PC-3 (cell line): ENCODE results near the gene KIF18B. TPM values are rescaled to one million over a fixed set of nuclear protein-coding genes. Genes with fewer than 3 reads are reported as not detected.

Experiments used
- ATAC-seq: fragments of 200-7000 bp; cut with Tn5 transposase; 2 replicates; pipeline ENCODE4 v1.9.1; 2020; ENCODE audit warnings: mild to moderate bottlenecking, moderate library complexity
- BruUV-seq: library from RNA; stranded (reverse); fragments of 400-500 nt; replicated peaks from 2 replicates; lab custom pipeline; 2021; lab: Mats Ljungman, UMichigan
- CTCF ChIA-PET: fragments of 300-600 bp; sonication (Branson Sonifier 250); formaldehyde crosslinking; loops from one replicate; lab custom pipeline; 2022; ENCODE audit warnings: antibody characterized with exemption; lab: Charles Lee
- POLR2A ChIA-PET: fragments of 300-600 bp; sonication (Branson Sonifier 250); formaldehyde crosslinking; loops from one replicate; lab custom pipeline; 2022; ENCODE audit warnings: antibody characterized with exemption; ENCODE audit not compliant: unreplicated experiment; lab: Charles Lee
- DNase-seq: peaks from one replicate; pipeline ENCODE4 v3.0.0-alpha.2; 2015
- H2AFZ ChIP-seq: fragments of 300-600 bp; sonication (generic); 2 replicates; pipeline ENCODE4 v1.6.0; 2016; ENCODE audit warnings: antibody characterized with exemption, low read length
- H3F3A ChIP-seq: fragments of 300-600 bp; sonication (generic); one replicate; pipeline ENCODE4 v1.6.0; 2017; ENCODE audit warnings: antibody characterized with exemption, low read length, control low read depth, mild to moderate bottlenecking; ENCODE audit not compliant: unreplicated experiment
- H3K27ac ChIP-seq: fragments of 300-600 bp; sonication (generic); 2 replicates; pipeline ENCODE4 v1.5.1; 2016; ENCODE audit warnings: mild to moderate bottlenecking, low read length
- H3K27me3 ChIP-seq: fragments of 300-600 bp; sonication (generic); 2 replicates; pipeline ENCODE4 v1.6.1; 2016; ENCODE audit warnings: low read length, mixed read lengths
- H3K36me3 ChIP-seq: fragments of 300-600 bp; sonication (generic); 2 replicates; pipeline ENCODE4 v1.6.1; 2016; ENCODE audit warnings: low read depth, mixed run types, low read length, mixed read lengths
- H3K4me1 ChIP-seq: fragments of 300-600 bp; sonication (generic); 2 replicates; pipeline ENCODE4 v1.5.1; 2016; ENCODE audit warnings: low read length; ENCODE audit not compliant: insufficient read depth
- H3K4me2 ChIP-seq: fragments of 300-600 bp; sonication (generic); 2 replicates; pipeline ENCODE4 v1.6.0; 2016; ENCODE audit warnings: low read length
- H3K4me3 ChIP-seq: fragments of 300-600 bp; sonication (generic); 2 replicates; pipeline ENCODE4 v1.5.1; 2016; ENCODE audit warnings: mild to moderate bottlenecking, low read length, mixed read lengths
- H3K79me2 ChIP-seq: fragments of 300-600 bp; sonication (generic); 2 replicates; pipeline ENCODE4 v1.6.1; 2017; ENCODE audit warnings: low read length, mixed read lengths
- H3K9ac ChIP-seq: fragments of 300-600 bp; sonication (generic); 2 replicates; pipeline ENCODE4 v1.6.0; 2016; ENCODE audit warnings: mild to moderate bottlenecking, low read length
- H3K9me2 ChIP-seq: fragments of 300-600 bp; sonication (generic); replicated peaks from 2 replicates; pipeline ENCODE4 v1.6.1; 2016; ENCODE audit warnings: mixed run types, low read length, mixed read lengths
- H3K9me3 ChIP-seq: fragments of 300-600 bp; sonication (generic); 2 replicates; pipeline ENCODE4 v1.6.1; 2016; ENCODE audit warnings: low read length, mixed read lengths
- H4K20me1 ChIP-seq: fragments of 300-600 bp; sonication (generic); 2 replicates; pipeline ENCODE4 v1.6.1; 2016; ENCODE audit warnings: low read length, mixed read lengths
- CTCF ChIP-seq: fragments of 300-600 bp; sonication (generic); conservative IDR thresholded peaks from 2 replicates; pipeline ENCODE4 v1.5.1; 2017; ENCODE audit warnings: antibody characterized with exemption, low read depth, mild to moderate bottlenecking, low read length
- EZH2 ChIP-seq: fragments of 300-600 bp; sonication (generic); IDR thresholded peaks from one replicate; pipeline ENCODE4 v1.6.1; 2017; ENCODE audit warnings: antibody characterized with exemption, mild to moderate bottlenecking, low read length; ENCODE audit not compliant: unreplicated experiment
- EZH2phosphoT487 ChIP-seq: fragments of 300-600 bp; sonication (generic); IDR thresholded peaks from 2 replicates; pipeline ENCODE4 v1.6.1; 2018; ENCODE audit warnings: mild to moderate bottlenecking, antibody characterized with exemption, low read length, borderline replicate concordance
- intact Hi-C: fragments of 100-400 bp; cut with micrococcal nuclease; formaldehyde crosslinking; loops from 2 replicates; pipeline ENCODE4 v1.9.0; 2023
- total RNA-seq: library from RNA; depleted of rRNA; stranded (reverse); fragments of >200 nt; gene quantifications from 2 replicates; pipeline ENCODE4 v1.2.3, GENCODE V29; 2014

KIF18B gene
- total RNA-seq, 1 experiment from 2014 or later, result 25.0 TPM

GRCh38 chr17:44920565-44920940, 27.0 kb downstream of the KIF18B start:
- Histone ChIP-seq H3K27me3 (no peaks in the 10 kb centered on the region), H3K4me3 (no peak overlapping the region), H3K79me2 (no peaks in the 10 kb centered on the region), H3K4me2 (no peak overlapping the region), H3F3A (peaks cover 7% of the 10 kb centered on the region), H3K4me1 (peaks cover 24% of the 10 kb centered on the region), H3K36me3 (no peaks in the 10 kb centered on the region; the same call in 1 of the 2 replicates), H3K27ac (no peak overlapping the region), H3K9ac (no peak overlapping the region), H3K9me3 (no peaks in the 10 kb centered on the region), H3K9me2 (no peaks in the 10 kb centered on the region), H4K20me1 (no peaks in the 10 kb centered on the region), H2AFZ (no peak overlapping the region; the same call in 1 of the 2 replicates)
- intact Hi-C loops, result loop anchor here (1.0 to 5.0 kb wide), 3 partner anchors 57 to 212 kb away; partner anchors contain the start of gene PLCD3
- ChIA-PET POLR2A (interaction anchor here (0.5 kb wide), 1 partner anchor 259 kb away, joined by 6 read pairs; no protein-coding TSS in a partner anchor), CTCF (interaction anchor here (0.6 to 2.7 kb wide), 10 partner anchors 10 to 178 kb away, joined by 3 to 45 read pairs (median 5); partner anchors contain the start of gene EFTUD2)
- BruUV-seq, result no TSS peak
- no peak for TF ChIP-seq CTCF
- DNase-seq (no peak), ATAC-seq (no peak)

- Histone ChIP-seq H3K9ac (no peak overlapping the region), H3K36me3 (no peaks in the 10 kb centered on the region), H3K27me3 (no peaks in the 10 kb centered on the region), H3K79me2 (no peaks in the 10 kb centered on the region), H3K27ac (no peak overlapping the region), H3F3A (peaks cover 7% of the 10 kb centered on the region), H4K20me1 (no peaks in the 10 kb centered on the region), H3K4me3 (no peak overlapping the region), H3K9me2 (no peaks in the 10 kb centered on the region), H3K9me3 (no peaks in the 10 kb centered on the region), H3K4me1 (peaks cover 24% of the 10 kb centered on the region), H2AFZ (peak overlapping the region; percentile 78), H3K4me2 (peak overlapping the region; percentile 49; the same call in 1 of the 2 replicates)
- ATAC-seq, result peak; percentile 90
- DNase-seq, result peak; percentile 93
- ChIA-PET CTCF (interaction anchor here (0.6 to 2.7 kb wide), 11 partner anchors 10 to 179 kb away, joined by 3 to 45 read pairs (median 5); partner anchors contain the start of gene EFTUD2), POLR2A (no interaction called here)
- intact Hi-C loops, result loop anchor here (1.0 to 5.0 kb wide), 3 partner anchors 57 to 212 kb away; partner anchors contain the start of gene PLCD3
- BruUV-seq, result no TSS peak
- TF ChIP-seq EZH2, result no peak
- peak; percentile 98 for TF ChIP-seq CTCF
- TF ChIP-seq EZH2phosphoT487, result no peak
These were observed 27.5 kb downstream of the KIF18B start for GRCh38 chr17:44919885-44920564.

- H3K36me3 ChIP-seq, result no peaks in the 10 kb centered on the region
- ChIA-PET POLR2A (no interaction called here), CTCF (interaction anchor here (0.7 to 2.7 kb wide), 5 partner anchors 18 to 101 kb away, joined by 3 to 45 read pairs (median 4); no protein-coding TSS in a partner anchor)
These were observed 28.2 kb downstream of the KIF18B start for GRCh38 chr17:44919411-44919810.

More at GRCh38 chr17:44919411-44919810, 28.2 kb downstream of the KIF18B start:
- H3K4me1 ChIP-seq, result peaks cover 24% of the 10 kb centered on the region
- H3K4me2 ChIP-seq, result no peak overlapping the region
- BruUV-seq, result no TSS peak
- H2AFZ ChIP-seq, result peak overlapping the region; percentile 78
- H3K79me2 ChIP-seq, result no peaks in the 10 kb centered on the region
- H3K9me2 ChIP-seq, result no peaks in the 10 kb centered on the region
- H3F3A ChIP-seq, result peaks cover 7% of the 10 kb centered on the region
- DNase-seq (no peak), ATAC-seq (no peak)
- no peak overlapping the region for H3K9ac ChIP-seq
- intact Hi-C loops, result no loop called here
- no peaks in the 10 kb centered on the region for H3K9me3 ChIP-seq
- TF ChIP-seq EZH2phosphoT487 (no peak), EZH2 (no peak), CTCF (no peak)
- no peak overlapping the region for H3K27ac ChIP-seq
- no peak overlapping the region for H3K4me3 ChIP-seq
- no peaks in the 10 kb centered on the region for H4K20me1 ChIP-seq
- no peaks in the 10 kb centered on the region for H3K27me3 ChIP-seq
